ENCODE results near the gene ORM1. TPM values are rescaled to one million over a fixed set of nuclear protein-coding genes. Genes with fewer than 3 reads are reported as not detected.

The ORM1 gene
- total and polyA plus RNA-seq, 2 donors (not counting 3 experiments of a cell fraction or from before 2014, with no cell fraction given), result not detected

DNA sequence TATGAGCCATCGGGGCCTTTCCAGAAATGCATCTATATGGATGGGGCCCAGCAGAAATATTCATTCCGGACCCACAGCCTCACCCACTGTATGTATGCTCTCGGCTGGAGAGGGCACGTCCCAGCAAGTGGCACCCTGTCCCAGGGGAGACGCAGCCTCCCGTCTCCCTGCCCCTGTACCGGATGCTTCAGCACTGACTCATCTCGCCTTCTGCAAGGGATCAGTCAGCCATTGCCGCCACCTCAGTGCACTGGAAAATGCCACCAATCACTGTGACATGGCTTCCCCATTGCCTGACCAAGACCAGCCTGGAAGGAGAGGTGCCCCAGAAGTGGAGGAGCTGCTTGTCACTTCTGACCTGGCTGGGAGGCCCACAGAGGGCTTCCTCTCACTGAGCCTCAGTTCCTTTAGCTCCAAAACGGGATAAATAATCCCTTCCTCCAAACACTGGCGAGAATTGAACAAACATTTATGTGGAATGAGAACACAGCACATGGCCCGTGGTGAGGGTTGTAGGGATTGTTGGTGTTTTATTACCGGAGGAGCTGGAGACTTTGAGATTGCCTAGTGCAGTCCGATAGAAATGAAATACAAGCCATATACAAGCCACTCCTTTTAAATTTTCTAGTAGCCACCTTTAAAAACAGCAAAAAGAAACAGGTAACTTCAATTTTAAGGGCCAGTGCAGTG lies 43.9 kb upstream of the ORM1 start:
- BruUV-seq (replicated peaks), result no TSS peak
- H3K27me3 ChIP-seq (ENCODE audit: control insufficient read depth in 2 of 2, insufficient read depth in 2 of 2, low read length in 2 of 2), result no peaks in the 10 kb centered on the region
- FAIRE-seq (peak; percentile 58), DNase-seq (ENCODE audit: low read depth, low spot score) (no peak)
- no peaks in the 10 kb centered on the region for H3K36me3 ChIP-seq (ENCODE audit: control insufficient read depth in 2 of 2, extremely low read depth in 1 of 2, insufficient read depth in 2 of 2, low read length in 2 of 2)
- no peak overlapping the region for H3K27ac ChIP-seq (ENCODE audit: insufficient read depth, low read depth, low read length)
- no peak overlapping the region for H3K9ac ChIP-seq (replicated peaks; ENCODE audit: extremely low read depth, insufficient read depth, low read length)
- H3K4me2 ChIP-seq (ENCODE audit: insufficient read depth, low read length), result no peak overlapping the region
- H4K20me1 ChIP-seq (replicated peaks; ENCODE audit: control insufficient read depth, extremely low read depth, insufficient read depth, low read length), result no peaks in the 10 kb centered on the region
- POLR2A ChIA-PET, result no interaction called here
- H3K79me2 ChIP-seq (ENCODE audit: control insufficient read depth, insufficient read depth, low read length), result no peaks in the 10 kb centered on the region
- H3K9me3 ChIP-seq (replicated peaks; ENCODE audit: control insufficient read depth, insufficient read depth, low read length), result no peaks in the 10 kb centered on the region
- H3K9me1 ChIP-seq (replicated peaks; ENCODE audit: control insufficient read depth, extremely low read depth, insufficient read depth, low read length), result no peaks in the 10 kb centered on the region
- peaks cover 2% of the 10 kb centered on the region for H3K4me1 ChIP-seq (ENCODE audit: control insufficient read depth, extremely low read depth, insufficient read depth, low read length)
- intact Hi-C loops (cut with micrococcal nuclease), result no loop called here
- TF ChIP-seq, protein P1, sequence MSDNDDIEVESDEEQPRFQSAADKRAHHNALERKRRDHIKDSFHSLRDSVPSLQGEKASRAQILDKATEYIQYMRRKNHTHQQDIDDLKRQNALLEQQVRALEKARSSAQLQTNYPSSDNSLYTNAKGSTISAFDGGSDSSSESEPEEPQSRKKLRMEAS (IDR thresholded peaks at IDR 0.05; ENCODE audit: insufficient read depth, insufficient read length), result no peak
- TF ChIP-seq, protein P2, sequence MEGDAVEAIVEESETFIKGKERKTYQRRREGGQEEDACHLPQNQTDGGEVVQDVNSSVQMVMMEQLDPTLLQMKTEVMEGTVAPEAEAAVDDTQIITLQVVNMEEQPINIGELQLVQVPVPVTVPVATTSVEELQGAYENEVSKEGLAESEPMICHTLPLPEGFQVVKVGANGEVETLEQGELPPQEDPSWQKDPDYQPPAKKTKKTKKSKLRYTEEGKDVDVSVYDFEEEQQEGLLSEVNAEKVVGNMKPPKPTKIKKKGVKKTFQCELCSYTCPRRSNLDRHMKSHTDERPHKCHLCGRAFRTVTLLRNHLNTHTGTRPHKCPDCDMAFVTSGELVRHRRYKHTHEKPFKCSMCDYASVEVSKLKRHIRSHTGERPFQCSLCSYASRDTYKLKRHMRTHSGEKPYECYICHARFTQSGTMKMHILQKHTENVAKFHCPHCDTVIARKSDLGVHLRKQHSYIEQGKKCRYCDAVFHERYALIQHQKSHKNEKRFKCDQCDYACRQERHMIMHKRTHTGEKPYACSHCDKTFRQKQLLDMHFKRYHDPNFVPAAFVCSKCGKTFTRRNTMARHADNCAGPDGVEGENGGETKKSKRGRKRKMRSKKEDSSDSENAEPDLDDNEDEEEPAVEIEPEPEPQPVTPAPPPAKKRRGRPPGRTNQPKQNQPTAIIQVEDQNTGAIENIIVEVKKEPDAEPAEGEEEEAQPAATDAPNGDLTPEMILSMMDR (IDR thresholded peaks at IDR 0.05; ENCODE audit: extremely low read depth in 1 of 2, insufficient read depth in 1 of 2, low read depth in 1 of 2, low read length in 2 of 2), result no peak
- no peak for TF ChIP-seq POLR2AphosphoS5 (IDR thresholded peaks at IDR 0.05; ENCODE audit: insufficient read depth, low read depth, low read length)
- no peak for TF ChIP-seq FOS (IDR thresholded peaks at IDR 0.05; ENCODE audit: borderline replicate concordance, insufficient read depth, low read length)
- TF ChIP-seq GATA2 (IDR thresholded peaks at IDR 0.05; ENCODE audit: insufficient read depth, insufficient read length, low read depth, low read length), result no peak
- CTCF ChIA-PET, result interaction anchor here (1.2 to 4.0 kb wide), 4 partner anchors 11 to 196 kb away, joined by 3 to 18 read pairs (median 14); partner anchors contain the start of gene COL27A1
- dilution Hi-C loops (cut with MboI; ENCODE audit: extremely low pct_ligation_motif_present, low sequenced_read_pairs), result loop anchor here (25.0 kb wide), 1 partner anchor 192 kb away; the partner anchor contains the start of genes AMBP and KIF12
- H3K4me3 ChIP-seq (replicated peaks in 1 of 3; ENCODE audit: insufficient read depth in 1 of 3, low read depth in 1 of 3, low read length in 3 of 3), result no peak overlapping the region
- no peak overlapping the region for H2AFZ ChIP-seq (ENCODE audit: low read depth, low read length)
